Epithelial cell of umbilical artery (primary cell): ENCODE measurements around the gene SLC3A2. TPM values are rescaled to one million over a fixed set of nuclear protein-coding genes. Genes with fewer than 3 reads are reported as not detected.

Experiments used
- total RNA-seq: library from RNA; depleted of rRNA; stranded (reverse); fragments of >200 nt; gene quantifications from 2 replicates; pipeline ENCODE4 v1.2.3, GENCODE V29; 2014

SLC3A2 gene
- total RNA-seq = 146 and 249 TPM in 2 replicates

GRCh38 chr11:62880803-62881578 is at the start of gene SLC3A2:
SLC3A2 (plus strand) TSS chr11:62880896; CDS start chr11:62881024, 128 bp downstream.

GRCh38 chr11:62831520-62832335 is 49.0 kb upstream of the SLC3A2 start, which contains the start of gene STX5:
STX5 (minus strand) TSS chr11:62832051; CDS start chr11:62831243, 808 bp downstream.

GRCh38 chr11:62832336-62833234 is 48.1 kb upstream of the SLC3A2 start, which contains the start of gene TEX54:
TEX54 (minus strand) TSS chr11:62832841.

GRCh38 chr11:62839050-62839945 is 41.4 kb upstream of the SLC3A2 start, which contains the start of gene WDR74:
WDR74 (minus strand) TSS chr11:62839590; CDS start chr11:62839570, 20 bp downstream.

GRCh38 chr11:62921201-62921572 is 40.5 kb downstream of the SLC3A2 start, which contains the start of gene CHRM1:
CHRM1 (minus strand) TSS chr11:62921363; CDS start chr11:62911100, 10,263 bp downstream.

Other genes with a start within 250 kb of the SLC3A2 start
- 213 and 230 TPM in 2 replicates for gene GANAB, start 234.3 kb upstream of the SLC3A2 start, total RNA-seq
- gene INTS5, start 227.6 kb upstream of the SLC3A2 start, total RNA-seq = 22.8 and 24.4 TPM in 2 replicates
- gene C11orf98, start 215.7 kb upstream of the SLC3A2 start, total RNA-seq = 38.7 and 44.4 TPM in 2 replicates
- gene CSKMT, start 215.6 kb upstream of the SLC3A2 start, total RNA-seq = 3.6 and 13.3 TPM in 2 replicates
- gene UQCC3, start 209.2 kb upstream of the SLC3A2 start, total RNA-seq = 9.7 and 11.2 TPM in 2 replicates
- gene LBHD1, start 208.6 kb upstream of the SLC3A2 start, total RNA-seq = 4.2 and 5.5 TPM in 2 replicates
- 137 and 210 TPM in 2 replicates for gene UBXN1, start 201.8 kb upstream of the SLC3A2 start, total RNA-seq
- under 0.01 and 0.30 TPM in 2 replicates for gene LRRN4CL, start 191.4 kb upstream of the SLC3A2 start, total RNA-seq
- gene BSCL2, start 173.5 kb upstream of the SLC3A2 start, total RNA-seq = 20.2 and 24.0 TPM in 2 replicates
- 0.32 TPM in 1 of 2 replicates, not detected in the other for gene GNG3, start 173.2 kb upstream of the SLC3A2 start, total RNA-seq
- 5.8 and 11.9 TPM in 2 replicates for gene HNRNPUL2, start 153.4 kb upstream of the SLC3A2 start, total RNA-seq
- gene TTC9C, start 152.4 kb upstream of the SLC3A2 start, total RNA-seq = 34.4 and 38.9 TPM in 2 replicates
- gene ZBTB3, start 126.7 kb upstream of the SLC3A2 start, total RNA-seq = 10.9 and 11.4 TPM in 2 replicates
- gene POLR2G, start 119.3 kb upstream of the SLC3A2 start, total RNA-seq = 86.7 and 113 TPM in 2 replicates
- gene TAF6L, start 109.5 kb upstream of the SLC3A2 start, total RNA-seq = 19.8 and 26.7 TPM in 2 replicates
- 22.5 and 26.6 TPM in 2 replicates for gene TMEM179B, start 93.5 kb upstream of the SLC3A2 start, total RNA-seq
- 13.4 and 21.8 TPM in 2 replicates for gene TMEM223, start 88.9 kb upstream of the SLC3A2 start, total RNA-seq
- 16.6 and 26.3 TPM in 2 replicates for gene NXF1, start 75.5 kb upstream of the SLC3A2 start, total RNA-seq
- 27.7 and 36.1 TPM in 2 replicates for gene STX5, start 48.8 kb upstream of the SLC3A2 start, total RNA-seq
- gene TEX54, start 48.1 kb upstream of the SLC3A2 start, total RNA-seq = not detected in 2 replicates
- 70.8 and 74.3 TPM in 2 replicates for gene WDR74, start 41.3 kb upstream of the SLC3A2 start, total RNA-seq
- not detected in 2 replicates for gene CHRM1, start 40.5 kb downstream of the SLC3A2 start, total RNA-seq
- gene SLC22A6, start 104.1 kb downstream of the SLC3A2 start, total RNA-seq = not detected in 2 replicates
- gene SLC22A8, start 134.9 kb downstream of the SLC3A2 start, total RNA-seq = not detected in 2 replicates